22Rv1 (cell line): ENCODE data around the gene SLC2A11.

ENCODE experiments used
- CTCF ChIP-seq: fragments of 450-650 bp; IDR thresholded peaks from 2 replicates; pipeline ENCODE4 v1.5.1; 2017; ENCODE audit warnings: mild to moderate bottlenecking
- ZFX ChIP-seq: fragments of 450-650 bp; IDR thresholded peaks from 2 replicates; pipeline ENCODE4 v1.6.1; 2017; ENCODE audit warnings: antibody characterized with exemption, borderline replicate concordance

DNA sequence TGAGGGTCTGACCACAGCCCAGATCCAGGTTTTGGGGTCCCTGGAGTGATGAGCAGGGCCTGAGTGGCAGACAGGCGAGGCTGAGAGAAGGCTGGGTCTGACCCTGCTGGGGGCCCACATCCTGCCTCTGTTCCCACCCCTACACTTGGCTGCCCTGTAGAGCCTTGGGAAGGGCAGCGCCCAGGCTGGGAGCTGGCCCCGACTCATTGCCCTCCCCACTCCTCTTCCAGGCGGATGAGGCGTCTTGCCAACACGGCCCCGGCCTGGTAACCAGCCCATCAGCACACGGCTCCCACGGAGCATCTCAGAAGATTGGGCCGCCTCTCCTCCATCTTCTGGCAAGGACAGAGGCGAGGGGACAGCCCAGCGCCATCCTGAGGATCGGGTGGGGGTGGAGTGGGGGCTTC, 23.8 kb upstream of the SLC2A11 start:
- TF ChIP-seq CTCF = no peak
- no peak for TF ChIP-seq ZFX
